Measurements from ENCODE around the gene IQCB1.

Gene IQCB1

DNA sequence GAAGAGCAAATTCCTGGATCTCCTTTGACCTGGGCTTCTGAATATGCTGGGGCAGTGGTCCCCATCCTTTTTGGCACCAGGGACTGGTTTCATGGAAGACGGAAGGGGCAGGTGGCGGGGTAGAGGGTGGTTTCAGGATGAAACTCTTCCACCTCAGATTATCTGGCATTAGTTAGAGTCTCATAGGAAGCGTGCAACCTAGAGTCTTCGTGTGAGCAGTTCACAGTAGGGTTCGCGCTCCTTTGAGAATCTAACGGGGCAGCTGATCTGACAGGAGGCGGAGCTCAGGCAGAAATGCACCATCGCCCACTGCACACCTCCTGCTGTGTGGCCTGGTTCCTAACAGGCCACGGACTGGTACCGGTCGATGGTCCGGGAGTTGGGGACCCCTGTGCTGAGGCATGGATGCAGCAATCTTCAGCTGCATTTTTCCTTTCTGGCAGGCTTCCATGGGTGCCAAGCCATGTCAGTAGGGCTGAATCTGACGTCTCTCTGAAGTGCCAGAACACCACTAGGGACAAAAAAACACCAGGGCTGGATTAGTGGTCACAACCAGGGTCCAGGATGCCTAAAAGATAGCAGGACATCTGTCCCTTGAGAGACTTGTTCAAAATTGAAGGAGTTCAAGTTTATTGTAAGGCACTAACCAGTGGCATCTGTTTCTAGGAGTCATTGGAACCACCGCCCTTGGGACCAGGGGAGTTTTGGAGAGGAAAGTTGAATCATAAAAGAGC lies 76.9 kb downstream of the IQCB1 start:
- no peak overlapping the region for H3K4me3 ChIP-seq (ENCODE audit: low read depth, low read length)
- TF ChIP-seq, protein P1, sequence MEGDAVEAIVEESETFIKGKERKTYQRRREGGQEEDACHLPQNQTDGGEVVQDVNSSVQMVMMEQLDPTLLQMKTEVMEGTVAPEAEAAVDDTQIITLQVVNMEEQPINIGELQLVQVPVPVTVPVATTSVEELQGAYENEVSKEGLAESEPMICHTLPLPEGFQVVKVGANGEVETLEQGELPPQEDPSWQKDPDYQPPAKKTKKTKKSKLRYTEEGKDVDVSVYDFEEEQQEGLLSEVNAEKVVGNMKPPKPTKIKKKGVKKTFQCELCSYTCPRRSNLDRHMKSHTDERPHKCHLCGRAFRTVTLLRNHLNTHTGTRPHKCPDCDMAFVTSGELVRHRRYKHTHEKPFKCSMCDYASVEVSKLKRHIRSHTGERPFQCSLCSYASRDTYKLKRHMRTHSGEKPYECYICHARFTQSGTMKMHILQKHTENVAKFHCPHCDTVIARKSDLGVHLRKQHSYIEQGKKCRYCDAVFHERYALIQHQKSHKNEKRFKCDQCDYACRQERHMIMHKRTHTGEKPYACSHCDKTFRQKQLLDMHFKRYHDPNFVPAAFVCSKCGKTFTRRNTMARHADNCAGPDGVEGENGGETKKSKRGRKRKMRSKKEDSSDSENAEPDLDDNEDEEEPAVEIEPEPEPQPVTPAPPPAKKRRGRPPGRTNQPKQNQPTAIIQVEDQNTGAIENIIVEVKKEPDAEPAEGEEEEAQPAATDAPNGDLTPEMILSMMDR (IDR thresholded peaks at IDR 0.05; ENCODE audit: control insufficient read depth, extremely low read depth, insufficient read depth) = no peak
- no peak for DNase-seq (ENCODE audit: low read depth)

DNA sequence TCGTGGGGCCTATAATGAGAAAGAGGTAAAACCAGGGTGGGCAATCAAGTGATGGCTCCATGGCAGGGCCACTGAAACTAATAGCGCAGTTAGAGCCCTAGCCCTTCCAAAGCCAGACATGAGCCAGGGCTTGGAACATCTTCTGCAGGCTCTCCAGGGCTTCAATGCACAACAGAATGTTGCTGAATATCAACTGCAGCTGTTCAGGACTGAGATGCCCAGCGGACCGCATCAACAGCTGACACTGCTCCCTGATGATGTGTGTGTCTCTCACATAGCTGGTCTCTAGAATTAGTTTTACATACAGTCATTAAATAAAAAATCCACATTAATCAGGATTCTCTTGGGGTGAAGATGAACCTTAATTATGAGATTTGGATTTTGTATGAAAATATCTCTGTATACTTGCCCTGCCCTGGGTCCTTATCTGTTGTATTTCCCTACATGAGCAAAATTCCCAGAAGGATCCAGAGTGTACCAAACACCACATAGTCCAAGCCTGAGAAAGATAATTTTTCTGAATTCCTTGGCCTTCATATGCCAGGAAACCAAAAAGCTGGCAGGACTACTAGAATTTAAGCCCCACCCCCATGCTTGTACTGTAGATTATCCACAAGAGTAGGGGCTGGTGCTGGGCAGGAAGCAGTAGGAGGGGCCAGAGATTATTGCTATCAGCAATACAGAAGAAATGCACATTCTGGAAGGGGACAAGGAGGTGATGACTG lies 77.6 kb downstream of the IQCB1 start:
- TF ChIP-seq, protein P1 (IDR thresholded peaks at IDR 0.05; ENCODE audit: control insufficient read depth, extremely low read depth, insufficient read depth) = no peak
- no peak for DNase-seq (ENCODE audit: low read depth)

DNA sequence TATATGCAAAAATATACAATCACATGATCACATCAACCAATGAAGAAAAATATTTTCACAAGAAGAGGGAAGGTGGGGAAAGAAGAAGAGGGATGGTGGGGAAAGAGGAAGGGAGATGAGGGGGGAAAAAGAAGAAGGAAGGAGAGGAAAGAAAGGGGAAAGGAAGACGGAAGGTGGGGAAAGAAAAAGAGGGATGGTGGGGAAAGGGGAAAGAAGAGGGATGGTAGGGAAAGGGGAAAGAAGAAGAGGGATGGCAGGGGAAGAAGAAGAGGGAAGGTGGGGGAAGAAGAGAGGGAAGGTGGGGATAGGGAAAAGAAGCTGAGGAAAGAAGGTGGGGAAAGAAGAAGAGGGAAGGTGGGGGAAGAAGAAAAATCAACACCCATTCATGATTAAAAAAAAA lies 82.1 kb downstream of the IQCB1 start:
- DNase-seq (ENCODE audit: low read depth) = no peak
- H3K4me3 ChIP-seq (ENCODE audit: low read depth, low read length) = no peak overlapping the region
- TF ChIP-seq, protein P1 (IDR thresholded peaks at IDR 0.05; ENCODE audit: control insufficient read depth, extremely low read depth, insufficient read depth) = no peak

More for the DNA sequence above, 77.6 kb downstream of the IQCB1 start:
- no peak overlapping the region for H3K4me3 ChIP-seq (ENCODE audit: low read depth, low read length)

DNA sequence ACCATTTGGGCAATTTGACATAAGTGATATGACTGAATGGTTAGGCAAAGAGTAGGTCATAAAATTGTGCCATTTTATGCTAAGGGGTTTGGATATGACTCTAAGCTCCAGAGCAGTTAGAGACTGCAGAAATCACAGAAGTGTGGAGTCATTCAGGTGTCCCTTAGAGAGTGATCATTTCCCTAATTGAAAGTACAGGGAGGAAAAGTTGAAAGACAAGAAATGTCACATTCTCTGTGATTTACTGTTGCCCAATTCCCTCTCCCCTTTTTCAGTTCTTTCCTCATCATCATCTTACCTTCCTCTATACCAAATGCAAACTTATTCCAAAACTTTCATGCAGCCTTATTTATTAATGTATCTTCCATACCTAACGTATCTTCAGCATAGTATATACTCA lies 82.6 kb downstream of the IQCB1 start:
- TF ChIP-seq, protein P1 (IDR thresholded peaks at IDR 0.05; ENCODE audit: control insufficient read depth, extremely low read depth, insufficient read depth) = no peak
- DNase-seq (ENCODE audit: low read depth) = no peak
- no peak overlapping the region for H3K4me3 ChIP-seq (ENCODE audit: low read depth, low read length)

DNA sequence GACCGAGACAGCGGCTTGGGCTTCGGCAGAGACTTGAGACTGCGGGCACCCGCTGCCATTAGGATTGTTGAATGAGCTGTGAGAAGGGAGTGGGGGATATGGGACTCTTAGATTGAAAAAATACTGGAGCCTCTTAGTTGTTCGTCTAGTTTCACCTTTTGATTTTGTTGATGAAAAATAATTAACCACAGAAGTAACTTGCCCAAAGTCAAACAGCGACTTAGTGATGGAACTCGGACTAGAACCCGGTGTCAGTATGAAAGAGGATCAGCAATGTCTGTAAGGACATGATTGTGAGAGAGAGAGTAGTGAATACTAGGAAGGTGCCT lies 84.8 kb downstream of the IQCB1 start:
- peak overlapping the region; percentile 86 for H3K4me3 ChIP-seq (ENCODE audit: low read depth, low read length)
- no peak for DNase-seq (ENCODE audit: low read depth)
- TF ChIP-seq, protein P1 (IDR thresholded peaks at IDR 0.05; ENCODE audit: control insufficient read depth, extremely low read depth, insufficient read depth) = no peak

DNA sequence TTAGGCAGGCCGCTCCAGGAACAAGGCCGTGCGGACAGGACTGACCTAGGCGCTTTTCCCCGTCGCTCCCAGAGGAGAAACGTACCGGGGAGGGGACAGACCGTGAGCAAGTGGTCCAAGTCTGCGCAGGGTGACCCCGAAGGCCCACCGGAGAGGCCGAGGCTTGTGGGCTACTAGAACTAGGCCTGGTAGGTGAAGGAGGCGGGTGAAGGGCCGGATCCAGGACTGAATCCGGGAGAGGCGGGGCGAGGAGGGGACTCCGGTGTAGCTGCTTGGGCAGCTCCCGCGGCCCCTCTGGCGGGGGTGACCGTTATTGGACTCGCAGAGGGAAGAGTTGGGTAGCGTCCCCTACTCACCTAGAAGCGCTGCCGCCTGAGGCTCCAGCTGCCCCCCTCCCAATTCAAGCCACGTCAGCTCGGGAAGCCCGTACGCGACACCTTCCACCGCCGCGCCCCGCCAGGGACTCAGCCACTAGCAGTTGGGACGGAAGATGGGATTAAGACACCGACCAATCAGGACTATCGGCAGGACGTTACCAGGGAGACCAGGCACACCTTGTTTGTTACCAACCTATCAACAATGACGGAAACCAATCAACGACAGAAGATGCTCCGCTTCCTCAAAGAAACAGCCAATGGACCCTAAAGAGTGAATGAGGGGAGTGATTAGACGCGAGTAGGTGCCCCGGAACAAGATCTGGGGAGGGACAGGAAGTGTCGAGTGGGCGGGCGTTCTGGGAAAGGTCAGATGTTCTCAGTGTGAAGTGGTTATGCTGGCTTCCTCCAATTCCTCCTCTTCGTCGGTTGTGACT lies 85.4 kb downstream of the IQCB1 start, which contains the start of gene GOLGB1:
TSS of gene GOLGB1 (minus strand) at position 466 of the 811 bp plus-strand sequence. CDS start 18,770 bp downstream, outside the sequence.
- DNase-seq (ENCODE audit: low read depth) = peak; percentile 100
- peak within 1 kb of the TSS; percentile 86 for H3K4me3 ChIP-seq (ENCODE audit: low read depth, low read length)
- TF ChIP-seq, protein P1 (IDR thresholded peaks at IDR 0.05; ENCODE audit: control insufficient read depth, extremely low read depth, insufficient read depth) = no peak

Data from LNCaP clone FGC (cell line).